HEK293 (cell line): Measurements from ENCODE around the gene FAM110A.

ENCODE experiments used
- CTCF ChIA-PET: fragments of 350-600 bp; formaldehyde crosslinking; extraction: SDS; loops from one replicate; lab custom pipeline; 2021; ENCODE audit warnings: antibody characterized with exemption; lab: Yijun Ruan, JAX
- POLR2A ChIA-PET: fragments of 300-600 bp; formaldehyde crosslinking; extraction: SDS; loops from one replicate; lab custom pipeline; 2020; ENCODE audit warnings: antibody characterized with exemption, inconsistent platforms; lab: Yijun Ruan, JAX
- H3K27ac ChIP-seq: fragments of 200-500 bp; sonication (Bioruptor generic); 2 replicates; pipeline ENCODE4 v1.5.1; 2014; ENCODE audit warnings: low read depth, low read length, control low read depth, inconsistent platforms; ENCODE audit errors: extremely low read depth
- H3K36me3 ChIP-seq, 2 experiments: fragments of 200-500 bp in 1 of 2; sonication (Bioruptor generic) in 1 of 2; 1 replicate in 1 of 2; 2 replicates in 1 of 2; pipeline ENCODE4 v1.5.1; 2014 to 2017; ENCODE audit warnings: inconsistent platforms in 2 of 2, low read length in 2 of 2; ENCODE audit not compliant: control insufficient read depth in 2 of 2, insufficient read depth in 1 of 2
- H3K4me1 ChIP-seq: fragments of 200-500 bp; sonication (Bioruptor generic); 2 replicates; pipeline ENCODE4 v1.5.1; 2014; ENCODE audit warnings: mild to moderate bottlenecking, low read length, inconsistent platforms; ENCODE audit not compliant: control insufficient read depth, insufficient read depth
- H3K4me3 ChIP-seq: 2 replicates; pipeline ENCODE4 v1.5.1; 2011; ENCODE audit warnings: low read depth, mild to moderate bottlenecking, control low read depth, low read length, moderate library complexity
- H3K9me3 ChIP-seq: fragments of 200-500 bp; sonication (Bioruptor generic); 2 replicates; pipeline ENCODE4 v1.5.1; 2014; ENCODE audit warnings: low read depth, low read length, inconsistent platforms; ENCODE audit not compliant: control insufficient read depth, insufficient read depth
- HOXC10 ChIP-seq: sonication (generic); formaldehyde crosslinking; IDR thresholded peaks from 2 replicates; pipeline ENCODE4 v1.8.1; 2023; ENCODE audit warnings: mild to moderate bottlenecking, missing genetic modification reagents
- KLF1 ChIP-seq: fragments of 450-650 bp; formaldehyde crosslinking; IDR thresholded peaks from 2 replicates; pipeline ENCODE4 v1.5.1; 2016; ENCODE audit warnings: missing biosample characterization, missing genetic modification characterization
- KLF10 ChIP-seq: fragments of 450-650 bp; IDR thresholded peaks from 2 replicates; pipeline ENCODE4 v1.5.1; 2018; ENCODE audit warnings: missing biosample characterization, mild to moderate bottlenecking, missing genetic modification characterization
- KLF16 ChIP-seq: fragments of 450-650 bp; formaldehyde crosslinking; IDR thresholded peaks from 2 replicates; pipeline ENCODE4 v1.5.1; 2017; ENCODE audit warnings: missing biosample characterization, missing genetic modification characterization
- PATZ1 ChIP-seq: fragments of 450-650 bp; formaldehyde crosslinking; IDR thresholded peaks from 2 replicates; pipeline ENCODE4 v1.5.1; 2016; ENCODE audit warnings: missing biosample characterization, missing genetic modification characterization
- PRDM10 ChIP-seq: fragments of 450-650 bp; formaldehyde crosslinking; IDR thresholded peaks from 2 replicates; pipeline ENCODE4 v1.5.1; 2016; ENCODE audit warnings: missing biosample characterization, missing genetic modification characterization
- PRDM6 ChIP-seq: fragments of 450-650 bp; formaldehyde crosslinking; IDR thresholded peaks from 2 replicates; pipeline ENCODE4 v1.5.1; 2017; ENCODE audit warnings: missing biosample characterization, missing genetic modification characterization
- SCRT2 ChIP-seq: fragments of 450-650 bp; formaldehyde crosslinking; IDR thresholded peaks from 2 replicates; pipeline ENCODE4 v1.5.1; 2016; ENCODE audit warnings: missing biosample characterization, missing genetic modification characterization
- SP2 ChIP-seq: fragments of 450-650 bp; formaldehyde crosslinking; IDR thresholded peaks from 2 replicates; pipeline ENCODE4 v1.5.1; 2016; ENCODE audit warnings: missing biosample characterization, missing genetic modification characterization
- SP3 ChIP-seq: fragments of 450-650 bp; formaldehyde crosslinking; IDR thresholded peaks from 2 replicates; pipeline ENCODE4 v1.5.1; 2016; ENCODE audit warnings: missing biosample characterization, missing genetic modification characterization
- TSHZ1 ChIP-seq: fragments of 450-650 bp; formaldehyde crosslinking; IDR thresholded peaks from 2 replicates; pipeline ENCODE4 v1.5.1; 2016; ENCODE audit warnings: missing biosample characterization, missing genetic modification characterization, borderline replicate concordance
- ZBTB6 ChIP-seq: fragments of 450-650 bp; formaldehyde crosslinking; IDR thresholded peaks from 2 replicates; pipeline ENCODE4 v1.5.1; 2017; ENCODE audit warnings: missing biosample characterization, missing genetic modification characterization
- ZBTB8A ChIP-seq: fragments of 450-650 bp; formaldehyde crosslinking; IDR thresholded peaks from 2 replicates; pipeline ENCODE4 v1.5.1; 2016; ENCODE audit warnings: missing biosample characterization, missing genetic modification characterization
- ZEB2 ChIP-seq: fragments of 450-650 bp; formaldehyde crosslinking; IDR thresholded peaks from 2 replicates; pipeline ENCODE4 v1.5.1; 2016; ENCODE audit warnings: missing biosample characterization, missing genetic modification characterization
- ZIC2 ChIP-seq: fragments of 450-650 bp; formaldehyde crosslinking; IDR thresholded peaks from 2 replicates; pipeline ENCODE4 v1.5.1; 2016; ENCODE audit warnings: missing biosample characterization, missing genetic modification characterization
- ZNF202 ChIP-seq: fragments of 450-650 bp; formaldehyde crosslinking; IDR thresholded peaks from 2 replicates; pipeline ENCODE4 v1.5.1; 2016; ENCODE audit warnings: missing biosample characterization, missing genetic modification characterization, borderline replicate concordance
- ZNF248 ChIP-seq: fragments of 450-650 bp; formaldehyde crosslinking; IDR thresholded peaks from 2 replicates; pipeline ENCODE4 v1.5.1; 2017; ENCODE audit warnings: missing biosample characterization, missing genetic modification characterization
- ZNF404 ChIP-seq: fragments of 450-650 bp; formaldehyde crosslinking; IDR thresholded peaks from 2 replicates; pipeline ENCODE4 v1.5.1; 2017; ENCODE audit warnings: missing biosample characterization, missing genetic modification characterization
- ZNF423 ChIP-seq: fragments of 450-650 bp; formaldehyde crosslinking; IDR thresholded peaks from 2 replicates; pipeline ENCODE4 v1.5.1; 2016; ENCODE audit warnings: missing biosample characterization, missing genetic modification characterization
- ZNF501 ChIP-seq: fragments of 450-650 bp; formaldehyde crosslinking; IDR thresholded peaks from 2 replicates; pipeline ENCODE4 v1.5.1; 2016; ENCODE audit warnings: missing biosample characterization, missing genetic modification characterization
- ZNF514 ChIP-seq: fragments of 450-650 bp; formaldehyde crosslinking; IDR thresholded peaks from 2 replicates; pipeline ENCODE4 v1.5.1; 2016; ENCODE audit warnings: missing biosample characterization, missing genetic modification characterization
- ZNF530 ChIP-seq: fragments of 450-650 bp; formaldehyde crosslinking; IDR thresholded peaks from 2 replicates; pipeline ENCODE4 v1.5.1; 2016; ENCODE audit warnings: low read depth, missing biosample characterization, missing genetic modification characterization
- ZNF629 ChIP-seq: fragments of 450-650 bp; formaldehyde crosslinking; IDR thresholded peaks from 2 replicates; pipeline ENCODE4 v1.5.1; 2017; ENCODE audit warnings: missing biosample characterization, missing genetic modification characterization
- ZNF639 ChIP-seq: fragments of 450-650 bp; formaldehyde crosslinking; IDR thresholded peaks from 2 replicates; pipeline ENCODE4 v1.5.1; 2016; ENCODE audit warnings: missing biosample characterization, missing genetic modification characterization

FAM110A gene

GRCh38 chr20:844473-845225 lies 11.1 kb downstream of the FAM110A start:
- ChIA-PET POLR2A (interaction anchor here (2.1 kb wide), 1 partner anchor 11 kb away, joined by 13 read pairs; the partner anchor contains the start of gene FAM110A), CTCF (interaction anchor here (0.5 to 1.7 kb wide), 2 partner anchors 112 to 327 kb away, joined by 3 to 5 read pairs; no protein-coding TSS in a partner anchor)
- Histone ChIP-seq H3K4me1 (peaks cover 2% of the 10 kb centered on the region; the same call in 1 of the 2 replicates), H3K9me3 (no peaks in the 10 kb centered on the region), H3K36me3 (peaks cover 0 to 2% of the 10 kb centered on the region in 2 experiments; a peak in 1 of 3 replicates), H3K27ac (no peak overlapping the region), H3K4me3 (peak overlapping the region; percentile 27)
- TF ChIP-seq SP2 (tag by site-specific recombination): peak; percentile 42
- TF ChIP-seq SCRT2: no peak
- no peak for TF ChIP-seq PRDM6 (tag by site-specific recombination)
- no peak for TF ChIP-seq KLF16
- TF ChIP-seq ZNF530: no peak
- no peak for TF ChIP-seq ZNF404 (tag by site-specific recombination)
- TF ChIP-seq ZBTB8A (tag by site-specific recombination): 0 out of 2 replicates have a peak, but pooled peaks have one; percentile 18
- TF ChIP-seq ZNF202: no peak
- no peak for TF ChIP-seq TSHZ1 (tag by site-specific recombination)
- TF ChIP-seq HOXC10: no peak
- TF ChIP-seq ZNF423 (tag by site-specific recombination): no peak
- no peak for TF ChIP-seq ZNF514 (tag by site-specific recombination)
- TF ChIP-seq ZBTB6 (tag by site-specific recombination): peak; percentile 36; the same call in 1 of the 2 replicates
- no peak for TF ChIP-seq KLF10 (tag by site-specific recombination)
- TF ChIP-seq ZNF639: no peak
- no peak for TF ChIP-seq ZNF629 (tag by site-specific recombination)
- TF ChIP-seq ZEB2: no peak
- TF ChIP-seq KLF1 (tag by site-specific recombination): no peak
- TF ChIP-seq ZIC2 (tag by site-specific recombination): no peak
- TF ChIP-seq ZNF248 (tag by site-specific recombination): no peak
- TF ChIP-seq PATZ1: no peak
- TF ChIP-seq SP3 (tag by site-specific recombination): peak; percentile 45; the same call in 1 of the 2 replicates
- TF ChIP-seq PRDM10 (tag by site-specific recombination): peak; percentile 31
- no peak for TF ChIP-seq ZNF501 (tag by site-specific recombination)
